Measurements from ENCODE around the gene FXYD4.

FXYD4 gene

DNA sequence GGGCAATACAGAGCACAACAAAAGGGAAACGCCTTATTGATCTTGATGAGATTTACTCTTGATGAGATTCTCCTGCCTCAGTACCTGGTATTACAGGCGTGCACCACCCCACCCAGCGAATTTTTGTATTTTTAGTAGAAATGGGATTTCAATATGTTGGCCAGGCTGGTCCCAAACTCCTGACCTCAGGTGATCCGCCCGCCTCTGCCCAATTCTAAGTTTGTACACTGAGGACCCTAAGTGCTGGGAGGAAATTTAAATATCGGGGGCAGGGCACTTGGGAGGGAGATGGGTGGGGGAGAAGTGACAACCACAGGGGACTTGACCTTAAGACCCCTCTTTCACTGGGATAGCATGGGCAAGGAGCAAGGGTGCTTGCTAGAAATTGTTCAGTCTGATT lies 23.4 kb downstream of the FXYD4 start:
- in situ Hi-C loops (cut with HindIII; ENCODE audit: low sequenced_read_pairs) = no loop called here

DNA sequence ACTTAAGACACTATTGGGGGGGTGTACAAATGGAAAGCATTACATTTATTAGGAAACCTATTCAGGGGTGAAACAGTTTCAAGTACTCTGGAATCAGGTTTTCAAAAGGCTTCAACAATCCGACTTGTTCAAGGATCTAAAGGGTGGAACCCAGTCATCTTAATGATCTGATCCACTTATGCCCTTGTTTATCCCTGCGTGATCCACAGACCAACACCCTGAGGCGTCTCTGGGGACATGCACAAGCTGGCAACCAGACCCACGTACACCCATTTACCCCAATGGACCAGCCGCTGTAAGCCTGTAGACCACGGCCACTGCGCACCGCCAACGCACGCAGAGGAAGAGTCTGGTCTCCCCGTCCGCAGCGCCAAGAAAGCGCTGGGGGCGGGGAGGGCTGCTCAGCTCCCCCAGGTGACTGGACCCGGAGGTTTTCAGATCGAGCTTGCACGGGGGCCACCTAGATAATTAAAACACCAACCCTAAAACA lies 24.2 kb downstream of the FXYD4 start:
- in situ Hi-C loops (cut with HindIII; ENCODE audit: low sequenced_read_pairs) = no loop called here

DNA sequence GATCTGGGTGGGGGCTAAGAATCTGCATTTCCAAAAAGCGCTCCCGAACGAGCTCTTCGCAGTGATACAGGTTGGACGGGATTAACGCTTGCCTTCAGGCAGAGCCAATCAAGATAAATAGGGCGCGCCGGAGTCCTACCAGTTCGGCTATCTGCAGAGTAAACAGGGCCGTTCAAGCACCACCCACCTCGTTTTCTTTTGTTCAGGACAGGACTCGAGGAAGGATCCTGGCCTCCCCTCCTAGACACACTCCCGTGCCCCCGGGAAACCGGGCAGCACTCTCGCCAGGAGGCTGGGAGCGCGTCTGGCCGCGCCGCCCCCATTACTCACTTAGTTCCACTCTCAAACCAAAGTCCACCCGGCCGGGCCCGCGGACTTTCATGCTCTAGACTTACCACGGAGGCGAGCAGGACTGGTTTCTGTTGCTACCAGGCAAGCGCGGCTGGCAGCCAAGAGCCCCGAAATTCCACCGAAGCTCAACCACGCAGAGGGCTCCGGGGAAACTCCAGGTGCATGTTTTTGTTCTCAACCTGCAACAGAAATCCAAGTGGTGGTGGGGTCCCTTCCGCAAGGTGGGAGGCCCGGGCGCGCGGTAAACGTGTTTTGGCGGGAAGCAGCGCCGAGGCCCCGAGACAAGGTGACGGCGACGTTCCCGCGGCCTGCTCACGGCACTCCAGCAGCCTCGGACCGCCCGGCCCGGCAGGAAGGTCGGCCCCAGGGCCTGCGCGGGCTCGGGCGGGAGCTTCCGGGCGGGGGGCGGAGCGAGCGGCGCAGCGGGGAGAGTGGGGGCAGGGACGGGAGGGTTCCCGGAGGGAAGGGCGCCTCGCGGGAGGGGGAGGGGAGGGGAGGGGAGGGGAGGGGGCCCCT lies 24.9 kb downstream of the FXYD4 start:
- in situ Hi-C loops (cut with HindIII; ENCODE audit: low sequenced_read_pairs) = no loop called here

DNA sequence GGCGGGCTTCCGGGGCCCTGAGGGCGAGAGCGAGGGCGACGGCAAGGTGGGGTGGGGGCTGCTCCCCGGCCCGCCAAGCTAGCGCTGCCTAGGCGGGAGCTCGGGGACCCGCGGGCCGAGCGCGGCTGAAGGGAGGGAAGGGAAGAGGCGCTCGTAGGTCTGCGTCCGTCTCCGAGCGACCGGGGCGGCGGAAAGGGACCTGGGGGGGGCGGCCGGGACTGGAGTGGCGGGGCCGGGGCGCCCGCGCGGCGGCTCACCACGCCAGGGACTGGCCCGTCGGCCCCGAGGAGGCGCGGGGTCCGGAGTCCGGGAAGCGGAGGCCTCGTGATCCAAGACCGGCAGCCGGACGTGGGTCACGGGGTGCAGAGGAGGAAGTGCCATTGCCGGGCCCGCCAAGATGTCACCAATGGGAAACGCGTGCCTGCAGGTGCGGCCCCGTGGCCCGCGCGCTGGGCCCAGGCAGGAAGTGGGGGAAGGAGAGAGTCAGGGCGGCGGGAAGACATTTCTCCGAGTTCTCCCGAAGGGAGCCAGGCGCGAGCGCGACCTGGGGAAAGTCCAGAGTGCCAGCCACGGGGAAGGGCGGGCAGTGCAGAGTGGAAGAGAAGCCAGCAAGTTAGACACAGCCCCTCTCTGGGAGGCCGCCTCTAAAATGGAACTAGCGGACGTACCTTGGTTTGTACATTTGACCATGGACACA lies 25.6 kb downstream of the FXYD4 start:
- in situ Hi-C loops (cut with HindIII; ENCODE audit: low sequenced_read_pairs) = no loop called here

DNA sequence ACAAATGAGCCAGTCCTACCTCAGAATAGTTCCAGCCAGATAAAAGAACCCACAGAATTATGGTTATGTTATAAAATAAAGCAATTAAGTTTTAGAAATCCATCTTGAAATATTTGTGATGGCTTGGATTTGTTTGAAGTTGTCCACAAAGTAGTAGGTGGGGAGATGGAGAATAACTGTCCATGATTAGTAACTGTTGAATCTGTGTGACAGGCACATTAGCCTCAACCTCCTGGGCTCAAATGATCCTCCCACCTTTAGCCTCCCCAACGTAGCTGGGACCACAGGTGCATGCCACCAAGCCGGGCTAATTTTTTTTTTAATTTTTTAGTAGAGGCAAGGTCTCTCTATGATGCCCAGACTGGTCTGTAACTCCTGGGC lies 27.5 kb downstream of the FXYD4 start:
- in situ Hi-C loops (cut with HindIII; ENCODE audit: low sequenced_read_pairs) = no loop called here

DNA sequence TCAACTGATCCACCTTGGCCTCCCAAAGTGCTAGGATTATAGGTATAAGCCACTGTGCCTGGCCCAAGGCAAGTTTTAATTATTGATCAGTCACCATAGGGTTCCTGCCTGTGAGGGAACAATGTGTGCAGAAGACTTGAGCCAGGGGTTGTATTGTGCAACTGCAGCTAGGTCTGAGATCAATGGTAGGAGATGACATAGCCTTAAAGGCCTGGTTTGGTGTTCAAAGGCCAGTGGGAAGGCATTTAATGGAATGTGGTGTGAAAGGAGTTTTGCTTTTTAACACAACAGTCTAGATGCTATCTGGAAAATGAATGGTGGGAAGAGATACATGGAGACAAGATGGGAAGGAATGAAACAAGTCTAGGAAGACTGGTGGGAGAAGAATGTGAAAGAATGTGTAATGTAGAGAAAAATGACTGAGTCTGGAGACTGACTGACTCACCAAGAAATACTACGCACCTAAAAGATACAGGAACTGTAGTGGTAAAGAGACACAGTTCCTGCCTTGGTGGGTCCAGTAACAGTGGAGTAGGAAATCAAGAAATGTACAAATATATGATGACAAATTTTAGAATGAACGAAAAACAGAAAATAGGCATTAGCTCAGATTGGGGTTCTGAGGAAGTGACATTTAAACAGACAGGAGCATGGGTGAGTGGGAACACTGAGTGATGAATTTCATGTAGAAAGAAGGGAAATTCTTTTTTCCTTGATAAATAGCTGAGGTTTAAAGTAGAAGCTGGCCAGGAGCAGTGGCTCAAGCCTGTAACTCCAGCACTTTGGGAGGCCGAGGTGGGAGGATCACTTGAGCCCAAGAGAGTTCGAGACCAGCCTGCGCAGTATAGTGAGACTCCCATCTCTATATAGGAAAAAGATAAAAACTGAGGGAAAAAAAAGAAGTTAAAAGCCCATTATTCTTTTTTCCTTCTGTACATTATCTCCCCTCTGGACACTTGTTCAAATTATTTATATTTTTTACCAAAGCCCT lies 28.2 kb downstream of the FXYD4 start:
- in situ Hi-C loops (cut with HindIII; ENCODE audit: low sequenced_read_pairs) = no loop called here

DNA sequence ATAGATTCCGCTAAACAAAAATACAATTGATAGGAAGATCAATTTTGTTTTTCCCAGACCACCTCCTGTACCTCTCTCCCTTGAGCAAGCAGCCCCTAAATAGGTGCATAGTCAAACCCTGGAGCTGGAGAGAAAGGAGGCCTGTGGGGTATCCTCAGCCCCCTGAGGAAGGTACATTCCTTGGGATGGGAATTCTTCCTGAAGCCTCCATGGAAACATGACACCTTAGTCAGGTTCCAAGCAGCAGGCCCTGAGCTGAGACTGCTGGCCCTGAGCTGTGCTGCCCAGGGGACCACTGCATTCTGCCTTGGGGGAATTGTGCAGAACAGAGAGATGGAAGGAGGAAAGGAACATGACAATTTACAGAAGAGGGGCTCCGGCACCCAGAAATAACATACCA lies 30.2 kb downstream of the FXYD4 start:
- in situ Hi-C loops (cut with HindIII; ENCODE audit: low sequenced_read_pairs) = no loop called here

DNA sequence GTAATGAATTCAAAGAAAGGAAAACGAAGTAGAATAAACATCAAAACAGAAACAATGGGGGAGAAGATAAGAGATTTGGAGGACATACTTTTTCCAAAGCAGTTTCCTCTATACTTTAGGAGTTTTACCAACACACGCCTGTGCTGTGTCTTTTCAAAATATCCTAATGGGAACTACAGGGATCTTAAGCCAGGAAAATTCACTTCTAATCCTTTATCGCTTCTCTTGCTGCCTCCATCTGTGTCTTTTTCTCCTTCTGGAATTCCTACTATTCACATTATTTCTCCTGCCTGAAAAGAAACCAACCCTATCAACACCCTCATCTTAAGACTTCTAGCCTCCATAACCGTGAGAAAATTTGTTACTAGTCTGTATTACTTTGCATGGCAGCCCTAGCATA lies 30.7 kb downstream of the FXYD4 start:
- in situ Hi-C loops (cut with HindIII; ENCODE audit: low sequenced_read_pairs) = no loop called here

DNA sequence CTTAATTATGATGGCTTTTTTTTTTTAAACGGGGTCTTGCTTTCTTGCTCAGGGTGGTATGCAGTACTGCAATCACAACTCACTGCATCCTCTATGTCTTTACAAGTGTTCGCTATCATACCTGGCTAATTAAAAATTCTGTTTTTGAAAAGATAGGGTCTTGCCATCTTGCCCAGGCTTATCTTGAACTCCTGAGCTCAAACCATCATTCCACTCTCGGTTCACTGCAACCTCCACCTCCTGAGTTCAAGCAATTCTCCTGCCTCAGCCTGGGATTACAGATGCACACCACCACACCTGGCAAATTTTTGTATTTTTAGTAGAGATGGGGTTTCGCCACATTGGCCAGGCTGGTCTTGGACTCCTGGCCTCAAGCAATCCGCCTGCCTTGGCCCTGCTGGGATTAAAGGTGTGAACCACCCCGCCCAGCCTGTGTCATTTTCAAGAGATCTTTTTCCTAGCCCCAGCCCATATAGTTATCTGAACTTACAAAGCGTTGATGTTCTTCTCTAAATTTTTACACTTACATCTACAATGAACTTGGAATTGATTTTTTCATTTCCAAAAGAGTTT lies 31.5 kb downstream of the FXYD4 start:
- in situ Hi-C loops (cut with HindIII; ENCODE audit: low sequenced_read_pairs) = no loop called here

DNA sequence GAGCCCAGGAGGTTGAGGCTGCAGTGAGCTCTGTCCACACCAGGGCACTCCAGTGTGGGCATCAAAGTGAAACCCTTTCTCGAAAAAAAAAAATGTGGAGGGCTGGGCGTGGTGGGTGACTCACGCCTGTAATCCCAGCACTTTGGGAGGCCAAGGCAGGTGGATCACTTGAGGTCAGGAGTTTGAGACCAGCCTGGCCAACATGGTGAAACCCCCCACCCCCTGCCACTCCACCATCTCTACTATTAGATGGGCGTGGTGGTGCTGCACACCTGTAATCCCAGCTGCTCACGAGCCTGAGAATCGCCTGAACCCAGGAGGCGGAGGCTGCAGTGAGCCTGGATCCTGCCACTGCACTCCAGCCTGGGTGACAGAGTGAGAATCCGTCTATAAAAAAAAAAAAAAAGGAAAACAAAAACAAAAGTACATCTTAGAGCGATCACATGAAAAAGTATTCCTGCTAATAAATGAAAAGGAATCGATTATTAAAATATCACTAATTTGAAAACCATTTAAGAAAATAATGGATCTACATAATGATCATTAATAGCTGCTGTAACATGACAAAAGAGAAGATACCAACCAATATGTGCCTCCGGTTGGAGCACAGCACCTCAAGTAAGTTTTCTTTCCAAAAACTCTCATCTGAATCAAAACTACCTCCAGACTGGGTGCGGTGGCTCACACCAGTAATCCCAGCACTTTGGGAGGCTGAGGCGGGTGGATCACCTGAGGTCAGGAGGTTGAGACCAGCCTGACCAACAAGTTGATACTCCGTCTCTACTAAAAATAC lies 32.7 kb downstream of the FXYD4 start:
- in situ Hi-C loops (cut with HindIII; ENCODE audit: low sequenced_read_pairs) = no loop called here

DNA sequence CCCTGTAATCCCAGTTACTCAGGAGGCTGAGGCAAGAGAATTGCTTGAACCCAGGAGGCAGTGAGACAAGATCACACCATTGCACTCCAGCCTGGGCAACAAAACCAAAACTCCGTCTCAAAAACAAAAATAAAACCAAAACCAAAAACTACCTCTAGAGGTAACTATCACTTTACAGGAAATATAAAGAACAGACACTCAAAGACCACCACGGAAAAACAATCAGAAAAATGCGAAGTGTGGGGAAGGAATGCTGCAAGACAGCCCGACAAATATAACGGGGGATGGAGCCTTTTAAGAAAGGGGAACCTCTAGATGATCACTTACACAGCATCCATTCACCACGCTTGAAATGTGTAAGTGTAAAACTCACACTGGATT lies 33.3 kb downstream of the FXYD4 start:
- in situ Hi-C loops (cut with HindIII; ENCODE audit: low sequenced_read_pairs) = no loop called here

DNA sequence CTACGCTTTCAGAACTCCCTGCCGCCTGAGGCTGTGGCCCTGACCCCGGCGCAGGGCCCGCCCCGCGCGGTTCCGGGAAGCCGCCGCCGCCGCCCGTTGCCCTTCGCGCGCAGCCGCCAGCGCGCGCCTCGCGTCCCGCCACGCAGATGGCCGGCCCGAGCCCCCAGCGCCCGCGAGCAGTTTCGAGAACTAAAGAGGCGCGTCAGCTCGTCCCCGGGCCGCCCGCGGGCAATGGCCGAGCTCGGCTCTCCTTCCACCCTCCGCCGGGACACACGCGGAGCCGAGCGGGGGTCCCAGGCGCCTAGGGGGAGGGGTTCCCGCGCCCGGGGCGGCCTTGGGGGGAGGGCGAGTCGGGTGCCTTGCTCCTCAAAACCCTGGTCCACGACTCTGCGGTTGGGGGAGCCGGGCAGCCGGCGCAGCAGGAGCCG lies 35.7 kb downstream of the FXYD4 start:
- in situ Hi-C loops (cut with HindIII; ENCODE audit: low sequenced_read_pairs) = no loop called here

DNA sequence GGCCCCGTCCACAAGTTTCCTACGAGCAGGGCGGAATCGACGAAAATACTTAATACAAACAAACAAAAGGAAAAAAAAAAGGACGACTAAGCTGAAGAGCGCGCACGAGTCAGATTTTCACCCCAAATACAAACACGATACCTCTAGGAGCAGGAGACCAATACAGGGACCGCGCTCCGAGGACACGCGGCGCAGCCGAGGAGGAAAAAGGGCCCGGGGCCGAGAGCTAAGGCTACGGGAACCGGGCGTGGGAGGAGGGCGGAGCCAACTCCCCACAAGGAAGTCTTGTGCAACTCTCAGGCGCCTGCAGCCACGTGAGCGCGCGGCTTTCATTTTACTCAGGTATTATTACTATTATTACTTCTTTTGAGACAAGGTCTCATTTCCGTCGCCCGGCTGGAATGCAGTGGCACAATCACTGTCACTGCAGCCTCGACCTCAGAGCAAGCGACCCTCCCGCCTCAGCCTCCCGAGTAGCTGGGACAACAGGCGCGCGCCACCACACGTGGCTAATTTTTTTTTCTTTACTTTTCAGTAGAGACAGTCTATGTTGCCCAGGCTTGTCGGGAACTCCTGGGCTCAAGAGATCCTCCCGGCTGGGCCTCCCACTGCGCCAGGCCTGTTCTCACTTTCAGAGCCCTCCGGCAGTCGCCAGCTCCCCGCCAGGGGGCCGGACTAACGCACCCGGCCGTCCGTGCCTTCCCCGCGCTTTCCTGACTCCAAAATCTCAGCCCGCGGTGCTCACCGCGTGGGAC lies 36.3 kb downstream of the FXYD4 start:
- in situ Hi-C loops (cut with HindIII; ENCODE audit: low sequenced_read_pairs) = no loop called here

DNA sequence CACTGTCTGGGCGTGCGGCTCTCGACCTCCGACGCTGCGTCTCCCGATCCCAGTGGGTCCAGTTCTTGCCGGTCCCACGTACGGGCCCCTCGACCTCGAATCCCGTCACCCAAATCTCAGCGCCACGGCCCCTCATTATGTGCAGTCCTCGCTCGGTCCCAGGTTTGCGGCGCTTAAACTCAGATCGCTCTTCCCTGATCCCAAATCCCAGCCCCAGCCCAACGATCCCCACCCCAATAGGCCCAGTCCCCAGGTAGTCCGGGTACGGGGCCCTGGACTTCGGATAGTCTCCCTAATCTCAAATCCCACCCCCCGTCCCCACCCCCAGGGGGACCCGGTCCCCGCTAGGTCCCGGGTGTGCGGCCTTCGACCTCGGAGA lies 36.9 kb downstream of the FXYD4 start:
- in situ Hi-C loops (cut with HindIII; ENCODE audit: low sequenced_read_pairs) = no loop called here

DNA sequence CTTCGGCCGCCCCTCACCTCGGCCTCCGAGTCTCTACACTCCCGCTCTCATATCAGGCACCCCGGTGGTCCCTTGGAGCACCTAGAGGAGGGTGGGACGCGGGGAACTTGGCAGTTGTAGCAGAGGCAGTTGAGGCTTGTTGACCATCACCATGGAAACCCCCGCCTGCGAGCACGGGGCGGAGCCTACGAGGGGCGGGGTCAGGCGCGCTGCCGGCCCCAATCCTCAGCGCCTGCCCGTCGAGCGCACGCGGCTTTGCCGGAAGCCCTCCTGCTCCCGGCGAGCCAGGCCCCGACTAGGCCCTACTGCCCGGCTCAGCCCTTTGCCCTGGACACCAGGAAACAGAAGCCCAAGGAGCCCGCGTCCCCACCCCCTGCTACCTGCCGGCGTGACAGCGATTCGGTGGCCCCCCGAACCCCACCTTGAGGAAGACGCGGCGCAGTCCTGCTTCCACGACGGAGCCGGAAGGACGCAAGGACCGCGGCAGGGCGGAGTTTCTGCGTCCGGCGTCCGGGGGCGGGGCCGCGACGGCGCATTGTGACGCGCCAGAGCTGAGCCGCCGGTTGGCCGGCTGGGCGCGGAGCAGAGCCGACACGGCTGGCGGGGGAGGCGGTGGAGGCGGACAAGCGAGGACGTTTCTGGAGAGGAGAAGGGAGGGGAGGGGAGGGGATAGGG lies 37.4 kb downstream of the FXYD4 start, which contains the start of gene HNRNPF:
TSS of gene HNRNPF (minus strand) at position 477 of the 675 bp plus-strand sequence. CDS start 21,302 bp downstream, outside the sequence.
- in situ Hi-C loops (cut with HindIII; ENCODE audit: low sequenced_read_pairs) = no loop called here

DNA sequence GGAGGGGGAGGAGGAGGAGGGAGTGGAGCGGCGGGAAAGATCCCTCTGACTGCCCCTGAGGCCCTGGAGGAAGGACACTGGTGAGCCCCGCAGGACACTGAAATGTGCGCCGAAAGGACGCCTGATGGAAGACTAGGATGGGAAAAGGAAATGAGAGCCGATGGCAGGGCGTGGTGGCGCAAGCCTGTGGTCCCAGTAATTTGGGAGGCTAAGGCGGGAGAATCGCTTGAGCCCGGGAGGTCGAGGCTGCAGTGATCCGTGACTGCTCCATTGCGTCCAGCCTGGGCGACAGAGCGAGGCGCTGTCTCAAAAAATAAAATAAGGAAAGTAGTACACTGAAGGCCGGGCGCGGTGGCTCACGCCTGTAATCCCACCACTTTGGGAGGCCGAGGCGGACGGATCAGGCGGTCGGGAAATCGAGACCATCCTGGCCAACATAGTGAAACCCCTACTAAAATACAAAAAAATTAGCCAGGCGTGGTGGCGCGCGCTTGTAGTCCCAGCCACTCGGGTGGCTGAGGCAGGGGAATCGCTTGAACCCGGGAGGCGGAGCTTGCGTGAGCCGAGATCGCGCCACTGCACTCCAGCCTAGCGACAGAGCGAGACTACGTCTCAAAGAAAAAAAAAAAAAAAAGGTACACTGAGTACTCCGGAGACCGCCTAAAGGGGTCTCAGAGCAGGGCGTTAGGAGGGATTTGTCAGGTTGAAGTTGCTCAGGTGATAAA lies 38.1 kb downstream of the FXYD4 start:
- in situ Hi-C loops (cut with HindIII; ENCODE audit: low sequenced_read_pairs) = no loop called here

DNA sequence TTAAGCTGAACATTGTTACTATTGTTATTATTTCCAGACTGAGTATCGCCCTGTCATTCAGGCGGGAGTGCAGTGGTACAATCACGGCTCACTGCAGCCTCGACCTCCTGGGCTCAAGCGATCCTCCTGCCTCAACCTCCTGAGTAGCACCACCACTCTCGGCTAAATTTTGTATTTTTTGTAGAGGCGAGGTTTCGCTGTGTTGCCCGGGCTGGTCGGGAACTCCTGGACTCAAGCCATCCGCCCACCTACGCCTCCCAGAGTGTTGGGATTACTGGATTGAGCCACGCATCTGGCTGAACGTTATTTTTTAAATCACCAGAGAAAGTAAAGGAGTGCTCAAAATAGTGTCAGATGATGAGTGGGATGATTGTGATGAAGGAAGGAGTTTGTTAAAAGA lies 38.9 kb downstream of the FXYD4 start:
- in situ Hi-C loops (cut with HindIII; ENCODE audit: low sequenced_read_pairs) = no loop called here

DNA sequence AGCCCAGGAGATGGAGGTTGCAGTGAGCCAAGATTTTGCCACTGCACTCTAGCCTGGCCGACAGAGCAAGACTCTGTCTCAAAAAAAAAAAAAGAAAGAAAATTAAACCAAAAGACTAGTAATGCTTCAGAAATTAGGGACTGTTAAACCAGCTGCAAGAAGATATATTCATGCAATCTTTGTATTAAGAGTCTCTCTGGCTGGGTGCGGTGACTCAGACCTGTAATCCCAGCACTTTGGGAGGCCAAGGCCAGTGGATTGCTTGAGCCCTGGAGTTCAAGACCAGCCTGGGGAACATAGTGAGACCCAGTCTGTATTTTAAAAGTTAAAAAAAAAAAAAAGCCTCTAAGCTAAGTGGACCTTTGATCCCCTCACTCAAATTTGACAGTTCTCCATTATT lies 40.1 kb downstream of the FXYD4 start:
- in situ Hi-C loops (cut with HindIII; ENCODE audit: low sequenced_read_pairs) = no loop called here

All from endothelial cell of hepatic sinusoid (primary cell).